Right cardiac atrium (tissue), 5 donors: ENCODE results near the gene PIGR. TPM values are rescaled to one million over a fixed set of nuclear protein-coding genes. Genes with fewer than 3 reads are reported as not detected.
A peak's percentile ranks its signal among the peaks of the same experiment; 100 is the strongest.
"Not testable (repeated sequence)": the region's sequence is repeated elsewhere in the genome, so short reads cannot be mapped to it uniquely, and the experiment has no call there.

Experiments used
- ATAC-seq, 2 donors: fragments of 200-7000 bp; cut with Tn5 transposase; one replicate each; pipeline versions ENCODE4 v1.8.0 to v1.9.1; 2020; ENCODE audit warnings: moderate library complexity in 2 of 2, mild to moderate bottlenecking in 1 of 2
- DNase-seq, 3 donors: peaks; one replicate each; pipeline ENCODE4 v3.0.0-alpha.2; 2020
- H3K27ac ChIP-seq: one replicate; pipeline ENCODE4 v1.5.1; 2013; ENCODE audit warnings: mild to moderate bottlenecking, low read length, control low read depth, moderate library complexity
- H3K27me3 ChIP-seq: one replicate; pipeline ENCODE4 v1.6.1; 2013; ENCODE audit not compliant: control insufficient read depth, insufficient read depth
- H3K4me1 ChIP-seq: one replicate; pipeline ENCODE4 v1.6.1; 2013; ENCODE audit warnings: low read length; ENCODE audit not compliant: control insufficient read depth, insufficient read depth
- H3K4me3 ChIP-seq: one replicate; pipeline ENCODE4 v1.5.1; 2013; ENCODE audit warnings: low read length, control low read depth
- H3K9me3 ChIP-seq: one replicate; pipeline ENCODE4 v1.6.1; 2013; ENCODE audit warnings: low read length; ENCODE audit not compliant: control insufficient read depth
- WGBS: extraction: QIAGEN DNeasy Blood & Tissue Kit; methylation state at CpG from one replicate; pipeline ENCODE4 v1.1.7; 2013; 5-methylcytosine and 5-hydroxymethylcytosine counted together
- intact Hi-C, 4 donors: fragments of 100-400 bp; cut with DNase I; formaldehyde crosslinking; loops; one replicate each; pipeline versions ENCODE4 v1.11.0 to v1.14.0; 2022 to 2023
- polyA plus RNA-seq: library from polyadenylated mRNA; stranded (reverse); fragments of 200-250 nt; gene quantifications from one replicate; pipeline ENCODE4 v1.2.3, GENCODE V29; 2013
- total RNA-seq, 4 donors: library from RNA; stranded (reverse); fragmentation: NEBNext Ultra II Directional; extraction: Animal tissue kit (Norgen Biotek cat#: 25700); gene quantifications; one replicate each; pipeline ENCODE4 v1.2.1, GENCODE V29; 2021
- donor health status: healthy with polysubstance abuse.
- donor health status: DM: no; HTN: yes; CAD: no.
- donor health status: DM: no; HTN: no; CAD: no.
- donor health status: DM: no; HTN: yes; CAD: no; lungs with severe emphysema.
- donor health status: DM: yes; HTN: yes; CAD: no.

The PIGR gene
- total and polyA plus RNA-seq, 5 donors, result 0.09 to 0.59 (median 0.20) TPM; not detected in 1

GRCh38 chr1:206932177-206932576 lies 14.1 kb downstream of the PIGR start:
- 54% methylated on average over 8 of the region's 8 CpGs for WGBS
- intact Hi-C loops, result no loop called here
- H3K4me3 ChIP-seq, result no peak overlapping the region

GRCh38 chr1:206931709-206932108 lies 14.6 kb downstream of the PIGR start:
- no peak overlapping the region for H3K27ac ChIP-seq
- 81% methylated on average over 6 of the region's 6 CpGs for WGBS
- H3K27me3 ChIP-seq, result no peaks in the 10 kb centered on the region
- ATAC-seq (no peak), DNase-seq (no peak)
- no peak overlapping the region for H3K4me3 ChIP-seq
- no peaks in the 10 kb centered on the region for H3K4me1 ChIP-seq
- no peaks in the 10 kb centered on the region for H3K9me3 ChIP-seq
- intact Hi-C loops, result no loop called here

More at GRCh38 chr1:206932177-206932576, 14.1 kb downstream of the PIGR start:
- Histone ChIP-seq H3K27me3 (no peaks in the 10 kb centered on the region), H3K27ac (no peak overlapping the region), H3K4me1 (no peaks in the 10 kb centered on the region), H3K9me3 (no peaks in the 10 kb centered on the region)
- DNase-seq (no peak), ATAC-seq (peak in 1 of 2 donors; percentile 17)

GRCh38 chr1:206930210-206930798 lies 16.0 kb downstream of the PIGR start:
- intact Hi-C loops, result no loop called here
- 74% methylated on average over 17 of the region's 17 CpGs for WGBS
- H3K9me3 ChIP-seq, result no peaks in the 10 kb centered on the region
- DNase-seq (no peak), ATAC-seq (no peak)
- no peaks in the 10 kb centered on the region for H3K27me3 ChIP-seq
- no peaks in the 10 kb centered on the region for H3K4me1 ChIP-seq
- H3K4me3 ChIP-seq, result no peak overlapping the region
- H3K27ac ChIP-seq, result no peak overlapping the region

- no peak for ATAC-seq
- Histone ChIP-seq H3K4me1 (no peaks in the 10 kb centered on the region), H3K4me3 (no peak overlapping the region), H3K27me3 (no peaks in the 10 kb centered on the region), H3K27ac (no peak overlapping the region), H3K9me3 (no peaks in the 10 kb centered on the region)
- intact Hi-C loops, result no loop called here
- WGBS, result 89% methylated on average over 6 of the region's 6 CpGs
- no peak for DNase-seq
These were observed 16.7 kb downstream of the PIGR start for GRCh38 chr1:206929524-206929923.

GRCh38 chr1:206926286-206926685 lies 20.0 kb downstream of the PIGR start:
- 70% methylated on average over 2 of the region's 2 CpGs for WGBS

GRCh38 chr1:206925106-206925736 lies 21.0 kb downstream of the PIGR start:
- DNase-seq (peak; percentile 30 to 74 (median 67)), ATAC-seq (peak; percentile 36 to 46)
- whole genome bisulfite sequencing, result 79% methylated on average over 11 of the region's 11 CpGs
- H3K4me3 ChIP-seq, result no peak overlapping the region
- H3K9me3 ChIP-seq, result no peaks in the 10 kb centered on the region
- H3K27me3 ChIP-seq, result no peaks in the 10 kb centered on the region
- intact Hi-C loops, result no loop called here
- H3K4me1 ChIP-seq, result no peaks in the 10 kb centered on the region
- no peak overlapping the region for H3K27ac ChIP-seq

More at GRCh38 chr1:206926286-206926685, 20.0 kb downstream of the PIGR start:
- Histone ChIP-seq H3K4me3 (no peak overlapping the region), H3K9me3 (no peaks in the 10 kb centered on the region), H3K4me1 (no peaks in the 10 kb centered on the region), H3K27ac (no peak overlapping the region), H3K27me3 (no peaks in the 10 kb centered on the region)
- intact Hi-C loops, result no loop called here
- DNase-seq (no peak), ATAC-seq (no peak)

- Histone ChIP-seq H3K27me3 (no peaks in the 10 kb centered on the region), H3K9me3 (no peaks in the 10 kb centered on the region), H3K4me3 (no peak overlapping the region), H3K27ac (no peak overlapping the region), H3K4me1 (no peaks in the 10 kb centered on the region)
- intact Hi-C loops, result no loop called here
- DNase-seq, result no peak
- WGBS, result 83% methylated on average over 8 of the region's 8 CpGs
- ATAC-seq, result no peak
These were observed 21.6 kb downstream of the PIGR start for GRCh38 chr1:206924592-206925105.

GRCh38 chr1:206923961-206924557 lies 22.2 kb downstream of the PIGR start:
- H3K9me3 ChIP-seq, H3K4me3 ChIP-seq, H3K27ac ChIP-seq, H3K4me1 ChIP-seq, DNase-seq, intact Hi-C loops, H3K27me3 ChIP-seq: not testable (repeated sequence)
- WGBS, result 97% methylated on average over 4 of the region's 4 CpGs
- peak; percentile 47 to 52 for ATAC-seq

GRCh38 chr1:206923009-206923960 lies 23.0 kb downstream of the PIGR start:
- WGBS, result 64% methylated on average over 12 of the region's 12 CpGs
- DNase-seq (no peak), ATAC-seq (peak in 1 of 2 donors; percentile 20)
- intact Hi-C loops, result no loop called here
- Histone ChIP-seq H3K27ac (no peak overlapping the region), H3K4me1 (no peaks in the 10 kb centered on the region), H3K4me3 (no peak overlapping the region), H3K9me3 (no peaks in the 10 kb centered on the region), H3K27me3 (no peaks in the 10 kb centered on the region)

GRCh38 chr1:206922524-206922923 lies 23.7 kb downstream of the PIGR start:
- no peak overlapping the region for H3K4me3 ChIP-seq
- H3K4me1 ChIP-seq, result no peaks in the 10 kb centered on the region
- intact Hi-C loops, result no loop called here
- H3K27ac ChIP-seq, result no peak overlapping the region
- no peaks in the 10 kb centered on the region for H3K27me3 ChIP-seq
- 79% methylated on average over 1 of the region's 1 CpG for WGBS
- ATAC-seq, result no peak
- H3K9me3 ChIP-seq, result no peaks in the 10 kb centered on the region
- no peak for DNase-seq
